ENCODE results near the gene CD99L2. TPM values are rescaled to one million over a fixed set of nuclear protein-coding genes. Genes with fewer than 3 reads are reported as not detected.

The CD99L2 gene
- total RNA-seq, 1 experiment from 2014 or later, result 42.4 TPM

GRCh38 chrX:150753968-150754367, 144.5 kb downstream of the CD99L2 start:
- ChIA-PET POLR2A (interaction anchor here (0.7 kb wide), 1 partner anchor 662 kb away, joined by 3 read pairs; no protein-coding TSS in a partner anchor), CTCF (interaction anchor here (1.0 kb wide), 1 partner anchor 9 kb away, joined by 3 read pairs; no protein-coding TSS in a partner anchor)
- H3K4me1 Mint-ChIP-seq (ENCODE audit: insufficient read depth, unreplicated experiment), result no peaks in the 10 kb centered on the region
- H3K9me3 Mint-ChIP-seq (ENCODE audit: unreplicated experiment), result no peaks in the 10 kb centered on the region
- no peak overlapping the region for H3K4me3 Mint-ChIP-seq (ENCODE audit: unreplicated experiment)
- BruUV-seq (replicated peaks), result no TSS peak
- no peak for TF ChIP-seq CTCF (IDR thresholded peaks at IDR 0.05; ENCODE audit: unreplicated experiment)
- no peak for DNase-seq (ENCODE audit: unreplicated experiment)
- intact Hi-C loops (cut with micrococcal nuclease), result no loop called here
- peaks cover 12% of the 10 kb centered on the region for H3K27me3 Mint-ChIP-seq (ENCODE audit: insufficient read depth, unreplicated experiment)
- H3K27ac Mint-ChIP-seq (ENCODE audit: low read depth, unreplicated experiment), result no peak overlapping the region
- peaks cover 51% of the 10 kb centered on the region for H3K36me3 Mint-ChIP-seq (ENCODE audit: insufficient read depth, unreplicated experiment)

GRCh38 chrX:150753357-150753756, 145.1 kb downstream of the CD99L2 start:
- H3K27ac Mint-ChIP-seq (ENCODE audit: low read depth, unreplicated experiment), result no peak overlapping the region
- no peak for DNase-seq (ENCODE audit: unreplicated experiment)
- POLR2A ChIA-PET, result interaction anchor here (0.7 kb wide), 1 partner anchor 91 kb away, joined by 4 read pairs; no protein-coding TSS in a partner anchor
- CTCF ChIA-PET, result no interaction called here
- peaks cover 8% of the 10 kb centered on the region for H3K27me3 Mint-ChIP-seq (ENCODE audit: insufficient read depth, unreplicated experiment)
- no peaks in the 10 kb centered on the region for H3K9me3 Mint-ChIP-seq (ENCODE audit: unreplicated experiment)
- no peaks in the 10 kb centered on the region for H3K4me1 Mint-ChIP-seq (ENCODE audit: insufficient read depth, unreplicated experiment)
- H3K36me3 Mint-ChIP-seq (ENCODE audit: insufficient read depth, unreplicated experiment), result peaks cover 47% of the 10 kb centered on the region
- BruUV-seq (replicated peaks), result no TSS peak
- H3K4me3 Mint-ChIP-seq (ENCODE audit: unreplicated experiment), result no peak overlapping the region
- intact Hi-C loops (cut with micrococcal nuclease), result no loop called here
- no peak for TF ChIP-seq CTCF (IDR thresholded peaks at IDR 0.05; ENCODE audit: unreplicated experiment)

GRCh38 chrX:150752124-150752523, 146.3 kb downstream of the CD99L2 start:
- Mint-ChIP-seq H3K27me3 (ENCODE audit: insufficient read depth, unreplicated experiment) (no peaks in the 10 kb centered on the region), H3K27ac (ENCODE audit: low read depth, unreplicated experiment) (no peak overlapping the region), H3K4me3 (ENCODE audit: unreplicated experiment) (no peak overlapping the region), H3K36me3 (ENCODE audit: insufficient read depth, unreplicated experiment) (peaks cover 40% of the 10 kb centered on the region), H3K9me3 (ENCODE audit: unreplicated experiment) (no peaks in the 10 kb centered on the region), H3K4me1 (ENCODE audit: insufficient read depth, unreplicated experiment) (no peaks in the 10 kb centered on the region)
- intact Hi-C loops (cut with micrococcal nuclease), result no loop called here
- no peak for TF ChIP-seq CTCF (IDR thresholded peaks at IDR 0.05; ENCODE audit: unreplicated experiment)
- POLR2A ChIA-PET, result no interaction called here
- DNase-seq (ENCODE audit: unreplicated experiment), result no peak
- BruUV-seq (replicated peaks), result no TSS peak
- CTCF ChIA-PET, result interaction anchor here (0.6 to 1.4 kb wide), 3 partner anchors 20 to 51 kb away, joined by 3 to 4 read pairs (median 3); no protein-coding TSS in a partner anchor

GRCh38 chrX:150736475-150736874, 162.0 kb downstream of the CD99L2 start:
- DNase-seq (ENCODE audit: unreplicated experiment), result no peak
- H3K4me3 Mint-ChIP-seq (ENCODE audit: unreplicated experiment), result no peak overlapping the region
- no peak for TF ChIP-seq CTCF (IDR thresholded peaks at IDR 0.05; ENCODE audit: unreplicated experiment)
- no peaks in the 10 kb centered on the region for H3K9me3 Mint-ChIP-seq (ENCODE audit: unreplicated experiment)
- intact Hi-C loops (cut with micrococcal nuclease), result no loop called here
- no TSS peak for BruUV-seq (replicated peaks)
- CTCF ChIA-PET, result no interaction called here
- H3K27ac Mint-ChIP-seq (ENCODE audit: low read depth, unreplicated experiment), result no peak overlapping the region
- POLR2A ChIA-PET, result no interaction called here
- H3K27me3 Mint-ChIP-seq (ENCODE audit: insufficient read depth, unreplicated experiment), result peaks cover 21% of the 10 kb centered on the region
- H3K36me3 Mint-ChIP-seq (ENCODE audit: insufficient read depth, unreplicated experiment), result peaks cover 45% of the 10 kb centered on the region
- peaks cover 7% of the 10 kb centered on the region for H3K4me1 Mint-ChIP-seq (ENCODE audit: insufficient read depth, unreplicated experiment)
